NCI-H2107 treated with DMSO at 0.1 percent for 48 hours (cell line): Measurements from ENCODE around the gene PPP1R1C.
"Not testable (repeated sequence)": the region's sequence is repeated elsewhere in the genome, so short reads cannot be mapped to it uniquely, and the experiment has no call there.

Experiments used
- DNase-seq: peaks from one replicate; lab custom pipeline; 2025; ENCODE audit not compliant: unreplicated experiment; lab: John Stamatoyannopoulos, UW

Gene PPP1R1C

GRCh38 chr2:182014284-182014683 lies 28.6 kb downstream of the PPP1R1C start:
- no peak for DNase-seq

- no peak for DNase-seq
These were observed 29.9 kb downstream of the PPP1R1C start for GRCh38 chr2:182015334-182016109.

DNA sequence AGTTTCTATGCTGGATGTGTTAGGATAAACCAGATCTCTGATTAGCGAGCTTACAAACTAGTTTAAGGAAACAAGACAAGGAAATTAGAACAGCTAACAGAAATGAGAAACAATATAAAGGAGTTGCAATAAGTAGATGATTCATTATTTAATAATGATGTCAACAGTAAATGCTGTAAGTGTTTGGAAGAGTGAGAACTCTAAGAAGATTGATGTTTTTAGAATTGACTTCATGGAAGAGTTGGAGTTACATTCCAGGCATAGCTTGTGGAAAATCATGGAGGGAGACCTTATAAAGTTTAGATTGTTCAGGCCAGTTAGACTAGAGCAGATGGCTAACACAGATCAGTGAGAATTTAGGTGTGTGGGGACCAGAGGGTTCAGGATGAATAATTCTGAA lies 32.6 kb downstream of the PPP1R1C start:
- DNase-seq = no peak

GRCh38 chr2:182019731-182020130 lies 34.1 kb downstream of the PPP1R1C start:
- no peak for DNase-seq

- DNase-seq = no peak
These were observed 34.8 kb downstream of the PPP1R1C start for GRCh38 chr2:182020286-182021070.

GRCh38 chr2:182023235-182023634 lies 37.6 kb downstream of the PPP1R1C start:
- no peak for DNase-seq

DNA sequence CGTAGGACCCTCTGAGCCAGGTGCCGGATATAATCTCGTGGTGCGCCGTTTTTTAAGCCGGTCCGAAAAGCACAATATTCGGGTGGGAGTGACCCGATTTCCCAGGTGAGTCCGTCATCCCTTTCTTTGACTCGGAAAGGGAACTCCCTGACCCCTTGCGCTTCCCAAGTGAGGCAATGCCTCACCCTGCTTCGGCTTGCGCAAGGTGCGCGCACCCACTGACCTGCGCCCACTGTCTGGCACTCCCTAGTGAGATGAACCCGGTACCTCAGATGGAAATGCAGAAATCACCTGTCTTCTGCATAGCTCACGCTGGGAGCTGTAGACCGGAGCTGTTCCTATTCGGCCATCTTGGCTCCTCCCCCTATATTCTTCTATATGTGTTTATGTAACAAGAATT lies 45.2 kb downstream of the PPP1R1C start:
- not testable (repeated sequence) for DNase-seq

DNA sequence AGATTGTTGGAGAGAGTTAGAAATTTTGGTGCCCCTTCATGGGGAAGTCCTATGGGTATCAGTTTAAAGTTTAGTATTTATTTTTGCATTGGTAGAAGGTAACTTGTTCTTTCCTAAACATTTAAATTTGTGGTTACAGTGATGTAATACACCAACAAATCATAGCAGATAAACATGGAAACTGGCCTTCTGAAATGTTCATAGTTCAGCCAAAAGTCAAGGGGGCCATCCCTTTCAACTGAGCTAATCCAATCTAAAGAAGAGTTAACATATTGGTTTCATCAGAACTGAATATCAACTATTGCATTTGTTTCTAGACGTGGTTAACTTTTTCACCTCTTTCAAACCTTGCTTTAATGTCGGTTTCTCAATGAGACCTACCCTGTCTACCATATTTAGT lies 46.3 kb downstream of the PPP1R1C start:
- DNase-seq = no peak

- DNase-seq = no peak
These were observed 47.8 kb downstream of the PPP1R1C start for GRCh38 chr2:182033449-182033848.

DNA sequence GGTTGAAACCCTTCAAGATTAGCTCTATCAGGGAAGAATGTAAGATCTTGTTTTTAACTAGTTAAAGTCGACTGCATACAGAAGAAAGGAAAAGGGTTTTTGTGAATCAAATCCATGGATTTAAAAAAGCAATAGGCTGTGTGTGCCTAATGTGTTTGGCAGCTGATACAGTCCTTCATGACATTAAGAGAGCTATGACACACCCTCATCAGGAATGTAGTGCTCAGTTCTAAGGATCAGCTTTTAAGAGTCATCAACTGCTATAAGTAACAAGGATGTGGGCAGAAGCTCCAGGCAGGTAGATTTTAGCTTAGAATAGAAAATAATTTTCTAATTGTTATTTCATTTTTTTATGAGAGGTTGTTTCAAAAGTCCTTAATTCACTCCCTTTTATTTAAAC lies 52.9 kb downstream of the PPP1R1C start:
- DNase-seq = no peak

DNA sequence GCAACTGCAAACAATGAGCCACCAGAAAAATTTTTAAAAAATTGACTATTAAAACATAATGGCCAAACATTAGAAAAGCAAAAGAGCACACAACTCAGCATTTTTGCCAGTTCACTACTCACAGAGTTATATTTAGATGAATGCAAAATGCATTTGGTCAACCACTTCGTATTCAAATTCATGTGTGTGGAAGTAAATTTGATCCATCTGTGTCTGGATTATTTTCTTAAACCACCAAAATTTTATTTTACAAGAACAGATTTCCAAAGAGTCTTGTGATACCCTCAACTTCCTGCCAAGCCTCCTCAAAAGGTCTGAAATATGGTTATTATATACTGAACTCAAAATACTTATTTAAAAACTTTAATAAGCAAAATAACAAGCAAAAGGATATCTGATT lies 57.4 kb downstream of the PPP1R1C start:
- no peak for DNase-seq

DNA sequence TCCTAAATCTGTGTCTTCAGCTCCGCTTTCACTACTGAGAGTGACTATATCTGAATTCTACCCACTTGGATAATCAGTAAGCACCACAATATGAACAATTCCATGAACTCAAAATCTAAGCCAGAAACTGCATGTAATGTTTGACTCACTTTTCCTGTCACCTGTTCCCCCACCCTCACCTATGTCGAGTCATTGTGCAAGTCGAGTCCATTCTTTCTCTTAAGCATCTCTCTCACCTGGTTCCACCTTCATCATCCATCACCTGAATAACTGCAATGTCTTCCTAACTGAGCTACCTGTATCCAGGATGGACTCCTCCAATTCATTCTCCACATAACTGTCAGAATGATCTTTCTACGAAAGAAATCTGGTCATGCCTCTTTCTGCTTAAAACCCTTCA lies 58.2 kb downstream of the PPP1R1C start:
- no peak for DNase-seq

- DNase-seq = no peak
These were observed 61.9 kb downstream of the PPP1R1C start for GRCh38 chr2:182047544-182047943.

GRCh38 chr2:182048088-182048487 lies 62.4 kb downstream of the PPP1R1C start:
- no peak for DNase-seq

DNA sequence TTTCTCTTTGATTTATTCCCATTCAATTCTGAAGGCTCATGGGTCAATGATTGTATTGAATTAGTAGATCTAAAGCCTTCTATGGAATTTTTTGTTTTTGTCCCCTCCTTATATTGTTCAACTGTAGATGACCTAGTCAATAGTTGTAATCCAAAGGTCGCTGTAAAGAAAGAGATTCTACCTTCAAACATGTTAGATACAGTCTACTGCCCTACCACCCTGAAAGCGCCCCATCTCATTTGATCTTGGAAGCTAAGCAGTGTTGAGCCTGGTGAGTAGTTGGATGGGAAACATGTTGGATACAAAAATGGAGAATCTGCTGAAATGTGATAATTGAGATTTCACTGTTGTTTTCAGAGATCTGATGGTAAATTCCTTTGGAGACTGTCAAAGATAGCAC lies 63.0 kb downstream of the PPP1R1C start:
- DNase-seq = no peak

DNA sequence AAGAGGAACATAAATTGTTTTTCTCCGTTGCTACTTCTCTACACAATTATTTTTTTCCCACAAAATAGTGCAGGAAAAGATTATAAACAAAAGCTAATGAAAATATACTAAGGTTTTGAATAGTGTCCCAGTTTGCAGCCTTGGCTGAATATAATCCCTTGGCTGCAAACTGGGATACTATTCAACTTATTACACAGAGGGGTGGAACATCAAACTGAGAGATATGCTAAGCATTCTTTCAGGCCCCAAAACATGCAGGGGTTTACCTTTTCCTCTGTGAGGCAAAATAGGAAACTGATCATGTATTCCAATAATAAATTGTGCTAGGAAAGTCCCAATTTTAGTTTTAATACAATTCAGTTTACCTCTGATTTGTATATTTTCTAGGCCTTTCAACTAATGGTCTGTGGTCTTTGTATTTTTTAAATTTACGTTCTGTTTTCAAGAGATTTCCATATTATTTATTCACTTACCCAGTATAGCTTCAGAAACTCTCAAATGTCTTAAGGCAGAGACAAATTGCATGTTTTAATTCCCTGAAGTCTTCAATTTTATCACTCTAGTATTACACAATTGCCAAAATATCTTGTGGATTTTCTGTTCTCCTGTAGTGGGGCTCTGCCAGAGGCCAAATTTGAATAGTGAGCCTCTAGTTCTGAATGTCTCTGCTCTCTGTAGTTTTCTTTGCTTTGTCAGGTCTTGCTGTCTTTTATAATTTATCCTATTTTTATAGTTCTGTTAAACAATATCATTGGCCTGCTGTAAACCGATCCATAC lies 63.9 kb downstream of the PPP1R1C start:
- DNase-seq = no peak

GRCh38 chr2:182050333-182051135 lies 64.9 kb downstream of the PPP1R1C start:
- no peak for DNase-seq

DNA sequence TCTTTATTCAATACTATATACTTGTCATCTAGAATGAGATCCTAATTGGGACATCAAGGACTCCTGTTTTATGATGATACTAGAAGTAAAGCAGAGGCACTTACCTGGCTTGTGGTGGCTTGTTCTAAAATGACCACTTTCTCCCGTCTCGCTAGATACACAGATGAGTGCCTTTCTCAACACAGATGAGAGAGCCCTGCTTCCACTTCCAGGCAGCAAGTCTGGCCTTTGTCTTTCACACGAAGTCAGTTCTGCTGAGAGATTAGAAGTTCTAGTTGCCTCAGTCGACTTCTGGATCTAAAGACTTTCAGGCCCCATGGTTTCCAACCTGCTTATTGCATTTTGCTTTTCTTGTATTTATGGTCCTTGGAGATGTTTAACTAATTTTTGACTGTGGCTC lies 70.3 kb downstream of the PPP1R1C start:
- DNase-seq = no peak

DNA sequence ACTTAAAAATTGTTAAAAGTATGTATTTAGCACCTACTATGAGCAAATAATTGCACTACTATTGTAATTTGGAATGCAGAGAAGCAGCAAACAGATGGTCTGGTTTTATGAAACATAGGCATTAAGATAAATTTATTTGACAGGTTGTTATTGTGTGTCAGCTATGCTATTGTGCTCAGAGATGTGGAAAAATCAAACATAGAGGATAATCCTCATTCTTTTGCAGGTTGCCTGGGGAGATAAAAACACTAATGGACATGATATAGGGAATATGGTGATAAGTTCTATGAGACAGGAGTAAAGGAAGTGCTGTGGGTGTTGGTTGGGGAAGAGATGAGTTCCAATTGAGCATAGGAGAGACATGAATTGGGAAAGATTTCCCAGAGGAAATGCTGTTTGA lies 71.3 kb downstream of the PPP1R1C start:
- DNase-seq = no peak

GRCh38 chr2:182058056-182058455 lies 72.4 kb downstream of the PPP1R1C start:
- no peak for DNase-seq

GRCh38 chr2:182061739-182062138 lies 76.1 kb downstream of the PPP1R1C start:
- no peak for DNase-seq
